Smooth muscle cell of the brain vasculature (primary cell): Measurements from ENCODE around the gene EPHB6.

Experiments used
- DNase-seq: peaks from one replicate; pipeline ENCODE4 v3.0.0-alpha.2; 2012; ENCODE audit warnings: low read depth, low spot score

The EPHB6 gene

DNA sequence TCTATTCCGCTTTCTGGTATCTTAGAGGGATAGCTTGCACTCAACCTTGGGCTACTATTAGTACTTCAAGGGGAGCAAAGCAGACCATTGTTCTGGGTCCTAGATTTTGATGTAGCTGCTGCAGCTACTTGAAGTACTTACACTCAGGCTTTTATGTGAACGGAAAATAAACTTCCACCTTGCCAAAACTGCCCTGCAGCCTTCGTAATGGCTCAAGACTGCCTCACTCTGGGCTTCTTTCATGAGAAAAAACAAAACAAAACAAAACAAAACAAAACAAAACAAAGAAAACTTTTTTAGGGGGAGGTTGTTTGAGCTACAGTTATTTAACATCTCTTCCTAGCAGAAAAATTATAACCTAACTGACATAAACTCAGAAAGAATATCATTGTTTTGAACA lies 19.4 kb upstream of the EPHB6 start:
- no peak for DNase-seq

DNA sequence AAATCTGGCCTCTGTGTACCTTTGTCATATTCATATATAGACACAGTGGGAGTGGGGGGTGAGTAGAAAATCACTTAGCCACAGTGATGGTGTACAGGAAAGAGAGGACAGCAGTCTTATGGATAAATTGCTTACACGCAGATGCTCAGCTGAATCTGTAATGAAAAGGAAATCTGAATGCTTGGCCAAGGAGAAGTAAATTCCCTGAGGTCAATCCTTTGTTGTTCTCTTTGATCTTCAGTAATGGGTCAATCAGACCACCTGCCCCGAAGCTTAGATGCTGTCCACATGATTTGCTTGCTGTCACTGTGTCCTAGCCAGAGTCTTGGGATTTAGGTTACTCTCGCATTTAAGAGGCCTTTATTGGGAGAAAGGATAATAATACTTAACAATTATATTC lies 18.4 kb upstream of the EPHB6 start:
- DNase-seq = no peak

DNA sequence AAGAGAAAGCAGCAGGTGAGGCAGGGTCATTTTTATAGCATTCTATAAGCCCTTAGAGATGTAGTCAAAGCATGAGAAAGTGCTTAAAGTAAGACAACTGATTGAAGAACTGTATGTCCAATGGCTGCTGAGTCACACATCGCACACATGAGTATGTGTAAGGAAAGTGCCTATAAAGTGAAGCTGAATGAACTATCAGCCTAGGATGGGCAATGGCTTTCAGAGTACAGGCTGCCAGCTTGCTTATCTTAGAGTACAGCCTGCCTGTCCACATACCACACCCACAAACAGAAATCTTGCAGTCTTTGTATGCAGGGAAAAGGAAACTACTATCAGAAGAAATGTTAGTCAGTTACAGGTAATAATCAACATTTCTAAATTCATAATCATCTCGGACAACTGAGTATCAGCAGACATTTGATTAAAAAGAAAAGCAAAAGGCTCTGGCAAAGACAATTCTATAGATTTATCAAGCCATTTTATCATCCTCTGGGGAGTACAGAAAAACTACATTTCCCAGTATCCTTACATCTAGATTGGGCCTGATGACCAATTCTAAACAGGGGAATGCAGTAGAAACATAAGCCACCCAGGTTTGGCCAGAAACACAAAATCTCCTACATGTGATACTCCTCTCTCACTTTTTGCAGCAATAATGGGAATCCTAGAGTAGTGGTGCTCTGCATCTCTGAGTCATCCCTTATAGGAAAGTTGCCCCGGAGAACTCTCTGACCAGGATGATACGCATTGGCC lies 16.2 kb upstream of the EPHB6 start:
- DNase-seq = no peak

DNA sequence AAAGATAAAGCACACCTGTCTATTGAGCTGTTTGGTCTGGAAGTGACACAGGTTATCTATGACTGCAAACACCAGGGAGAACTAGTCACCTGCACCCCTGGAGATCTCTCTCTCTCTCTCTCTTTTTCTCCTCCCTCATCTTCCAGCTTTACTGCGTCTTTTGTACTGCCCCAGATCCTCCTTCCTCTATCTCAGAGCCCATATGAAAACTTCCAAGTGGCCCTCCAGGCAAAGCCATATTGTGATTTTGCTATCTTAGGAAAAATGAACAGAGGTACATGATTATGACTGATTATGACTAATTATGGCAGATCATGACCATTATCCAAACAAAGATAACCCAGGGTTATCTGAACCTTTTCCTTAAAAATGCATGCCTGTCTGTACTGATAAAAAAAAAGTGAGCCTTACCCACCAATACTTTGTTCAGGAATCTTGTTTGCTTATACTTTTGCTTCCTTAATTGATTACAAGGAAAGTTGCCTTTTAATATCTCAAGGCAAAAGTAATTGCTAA lies 12.6 kb upstream of the EPHB6 start:
- DNase-seq = no peak

DNA sequence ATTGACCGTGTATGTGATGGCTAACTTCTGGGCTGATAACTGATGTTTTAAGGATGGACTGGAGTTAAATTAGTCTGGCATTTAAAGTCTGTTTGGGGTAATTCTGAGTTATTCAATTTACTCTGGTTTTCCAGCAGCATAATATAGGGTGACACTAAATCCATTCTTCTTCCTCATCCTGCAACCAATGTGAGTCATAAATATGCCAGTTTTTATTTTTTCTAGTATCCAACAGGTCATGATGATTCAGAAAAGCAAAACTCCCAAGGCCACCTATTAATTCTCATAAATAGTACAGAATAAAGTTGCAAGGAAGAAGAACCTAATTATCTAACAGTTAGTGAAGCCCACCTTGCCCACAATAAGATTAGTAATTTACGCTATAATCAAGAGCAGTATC lies 7.5 kb upstream of the EPHB6 start:
- DNase-seq = no peak

DNA sequence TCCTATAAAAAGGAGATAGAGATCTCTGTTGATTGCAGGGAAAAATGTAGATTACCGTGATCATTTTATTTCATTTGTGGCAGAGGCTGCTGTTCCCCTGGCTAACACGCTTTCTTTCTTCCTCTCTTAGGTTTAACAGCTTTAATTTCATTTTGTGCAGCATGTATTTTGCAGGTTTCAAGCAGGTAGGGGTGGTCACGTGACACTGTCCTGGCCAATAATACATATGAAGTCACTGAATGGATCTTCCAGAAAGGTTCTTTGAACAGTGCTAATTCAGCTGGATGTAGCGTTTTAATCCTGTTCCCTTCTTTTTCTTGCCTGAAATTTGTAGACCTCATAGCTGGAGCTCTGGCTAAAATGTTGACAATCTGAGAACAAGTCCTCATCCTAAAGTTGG lies 3.6 kb upstream of the EPHB6 start:
- no peak for DNase-seq

DNA sequence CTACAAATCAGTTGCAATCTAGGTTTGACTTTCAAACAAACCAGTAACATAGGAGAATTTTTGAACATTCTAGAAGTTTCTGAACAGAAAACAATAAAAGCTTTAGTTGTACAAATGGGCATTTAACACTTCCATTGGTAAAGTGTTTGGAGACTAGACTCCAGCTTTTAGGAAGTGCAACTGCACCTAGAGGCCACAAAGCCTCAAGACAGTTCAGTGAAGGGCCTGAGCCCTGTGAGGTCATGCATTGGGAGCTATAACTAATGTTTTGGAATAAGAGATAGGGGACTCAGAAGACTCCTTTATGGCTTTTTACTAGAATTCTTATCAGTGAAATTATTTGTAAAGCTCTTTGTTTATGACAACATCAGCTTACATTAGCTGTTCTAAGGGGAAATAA lies 3.0 kb upstream of the EPHB6 start:
- DNase-seq = no peak

DNA sequence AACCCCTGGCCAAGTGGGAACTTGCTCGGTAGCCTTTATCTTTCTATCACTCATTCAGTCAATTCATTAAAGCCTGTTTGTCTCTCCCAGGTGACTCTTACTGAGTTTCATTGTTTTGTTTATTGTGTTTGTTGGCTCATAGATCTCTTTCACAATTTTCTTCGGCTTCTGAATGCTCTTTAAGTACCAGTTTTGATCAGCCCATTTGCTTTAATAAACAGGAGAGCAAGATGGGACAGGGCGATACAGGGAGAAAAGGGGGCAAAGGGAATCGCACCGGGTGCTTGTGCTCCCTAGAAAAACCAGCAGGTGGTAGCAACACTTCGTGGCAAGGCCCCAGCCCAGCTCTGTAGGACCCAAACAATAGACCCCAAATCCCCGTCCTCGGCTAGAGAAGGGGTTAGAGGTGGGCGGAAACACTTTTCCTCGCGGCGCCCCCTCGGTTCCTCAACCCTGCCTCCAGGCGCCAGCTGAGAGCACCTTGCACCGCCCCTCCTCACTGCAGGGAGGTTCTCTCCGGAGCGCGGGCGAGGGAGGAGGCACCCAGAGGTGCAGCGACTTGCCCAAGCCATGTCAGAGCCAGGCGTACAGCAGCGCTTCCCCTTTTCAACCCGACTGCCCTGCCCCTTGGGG lies 1.0 kb upstream of the EPHB6 start:
- peak; percentile 7 for DNase-seq

DNA sequence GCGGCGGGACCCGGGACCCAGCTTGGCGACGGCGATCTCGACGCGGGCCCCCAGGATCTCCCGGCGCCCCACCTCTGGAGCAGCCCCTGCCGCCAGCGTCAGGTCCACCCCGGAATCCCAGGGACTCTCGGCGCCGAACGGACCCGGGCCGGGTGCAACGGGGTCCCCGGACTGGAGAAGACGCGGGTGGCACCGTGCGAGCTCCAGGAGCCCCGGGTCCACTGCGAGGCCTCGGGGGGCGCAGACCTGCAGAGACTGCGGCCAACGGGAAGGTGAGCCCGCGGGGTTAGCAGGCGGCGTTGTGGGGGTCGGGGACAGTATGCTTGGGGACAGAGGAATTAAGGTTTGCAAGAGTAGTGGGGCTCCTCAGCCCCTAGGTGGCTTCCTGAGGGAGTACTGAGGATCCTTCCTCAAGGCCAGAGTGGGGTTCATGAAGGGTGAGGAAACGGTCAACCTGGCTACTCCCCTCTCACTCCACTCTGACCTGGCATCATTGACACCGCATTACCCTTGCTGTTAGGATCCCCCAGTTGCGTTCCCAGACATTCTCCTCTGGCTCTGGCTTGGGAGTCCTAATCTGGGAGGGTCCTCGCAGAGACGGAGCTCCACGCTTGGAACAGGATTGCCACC lies 353 bp downstream of the EPHB6 start:
- no peak for DNase-seq

DNA sequence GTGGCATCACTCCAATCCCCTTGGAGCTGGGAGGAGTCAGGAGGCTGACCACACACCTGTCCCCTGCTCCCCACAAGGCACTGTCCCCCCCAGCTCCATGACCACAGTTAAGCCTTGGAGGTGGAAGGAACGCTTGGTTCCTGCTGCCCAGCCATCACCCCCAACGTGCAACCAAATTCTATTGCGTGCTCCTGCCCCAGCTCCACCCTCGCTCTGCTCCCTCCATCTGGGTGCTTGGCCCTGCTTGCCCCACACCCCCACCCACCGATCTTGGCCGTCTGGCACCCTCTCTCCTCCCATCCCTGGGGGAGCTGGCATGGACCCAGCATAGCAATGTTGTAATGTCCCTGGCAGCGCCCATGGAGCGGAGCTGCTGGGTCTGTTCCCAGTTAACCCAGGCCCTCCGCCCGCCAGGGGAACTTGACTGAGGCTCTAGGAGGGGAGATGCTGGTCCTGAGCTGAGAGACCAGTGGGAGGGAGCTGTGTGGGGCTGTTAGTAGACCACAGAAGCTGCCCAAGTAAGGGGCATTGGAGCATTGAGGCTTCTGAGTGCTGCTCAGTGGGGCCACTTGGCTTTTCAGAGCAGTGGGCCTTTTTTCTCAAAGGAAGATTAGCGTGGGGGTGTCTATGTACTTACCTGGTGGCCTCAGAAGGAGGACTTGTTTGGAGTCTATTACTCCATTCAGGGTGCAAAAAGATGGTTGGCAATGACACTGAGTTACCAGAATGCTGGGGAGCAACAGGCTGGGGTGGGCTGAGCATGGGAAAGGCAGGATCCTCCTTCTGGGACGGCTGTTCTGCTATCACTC lies 1.1 kb downstream of the EPHB6 start:
- DNase-seq = no peak

DNA sequence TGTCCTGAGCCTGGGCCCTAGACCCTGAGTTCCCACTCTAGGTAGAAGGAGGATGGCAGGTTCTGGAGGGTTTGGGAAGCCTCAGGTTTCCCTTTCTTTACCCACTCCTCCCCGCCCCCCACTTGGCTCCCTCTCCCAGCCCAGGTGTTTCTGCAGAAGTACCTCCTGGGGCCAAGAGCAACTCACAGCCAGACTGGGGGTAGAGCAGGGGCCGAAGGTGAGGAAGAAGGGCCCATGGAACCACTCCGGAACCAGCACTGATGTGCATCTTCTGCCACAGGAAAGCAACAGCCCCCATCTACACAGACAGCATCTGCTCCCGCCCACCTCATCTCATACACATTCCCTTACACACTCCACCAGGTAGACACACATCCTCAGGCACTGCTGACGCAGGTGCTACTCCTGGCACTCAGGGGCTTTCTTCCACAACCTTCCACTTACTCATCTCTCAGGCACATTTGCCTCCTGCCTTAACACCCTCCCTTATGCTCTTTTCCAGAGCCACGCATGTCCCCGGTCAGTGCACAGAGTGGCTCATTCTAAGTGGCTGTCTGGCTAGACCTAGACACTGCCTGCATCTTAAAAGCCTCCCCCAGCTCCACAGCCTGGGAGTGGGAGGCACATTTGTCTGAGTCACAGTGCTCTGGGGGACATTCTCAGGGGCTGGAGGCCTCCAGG lies 1.8 kb downstream of the EPHB6 start:
- no peak for DNase-seq

DNA sequence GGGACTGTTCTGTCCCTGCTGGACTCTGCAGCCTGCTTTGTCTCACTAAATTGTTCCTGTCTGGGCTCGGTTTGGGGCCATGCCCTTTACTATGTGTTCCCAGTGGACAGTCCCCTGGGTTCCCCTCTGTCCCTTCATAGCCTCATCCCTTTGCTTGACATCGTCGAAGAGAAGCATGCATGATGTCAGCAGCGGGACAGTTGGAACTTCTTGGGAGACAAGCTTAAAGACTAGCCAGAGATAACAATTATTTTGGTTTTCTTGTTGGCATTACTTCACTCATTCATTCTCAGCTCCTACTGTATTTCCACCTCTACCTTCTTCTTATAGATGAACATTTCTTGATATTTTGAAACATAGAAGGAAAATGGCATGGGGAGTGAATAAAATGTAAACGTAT lies 2.7 kb downstream of the EPHB6 start:
- DNase-seq = no peak

DNA sequence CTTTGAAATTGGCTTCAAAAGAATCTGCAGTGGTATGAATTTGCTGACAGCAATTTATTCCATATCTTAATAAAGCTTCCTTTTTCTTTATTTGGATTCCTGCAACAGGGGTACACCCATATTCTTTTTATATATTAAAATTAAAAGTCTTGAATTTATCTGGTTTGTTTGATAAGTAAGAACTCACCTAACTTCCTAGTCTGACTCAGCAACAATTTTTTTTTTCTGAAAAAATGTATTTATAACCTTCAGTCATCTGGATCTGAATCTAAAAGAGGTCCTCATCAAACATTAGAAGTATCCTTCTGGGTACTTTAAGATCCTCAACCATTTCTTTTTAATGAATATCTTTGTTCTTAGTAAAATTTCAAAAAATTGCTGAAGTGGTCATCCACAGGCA lies 4.5 kb downstream of the EPHB6 start:
- DNase-seq = no peak

DNA sequence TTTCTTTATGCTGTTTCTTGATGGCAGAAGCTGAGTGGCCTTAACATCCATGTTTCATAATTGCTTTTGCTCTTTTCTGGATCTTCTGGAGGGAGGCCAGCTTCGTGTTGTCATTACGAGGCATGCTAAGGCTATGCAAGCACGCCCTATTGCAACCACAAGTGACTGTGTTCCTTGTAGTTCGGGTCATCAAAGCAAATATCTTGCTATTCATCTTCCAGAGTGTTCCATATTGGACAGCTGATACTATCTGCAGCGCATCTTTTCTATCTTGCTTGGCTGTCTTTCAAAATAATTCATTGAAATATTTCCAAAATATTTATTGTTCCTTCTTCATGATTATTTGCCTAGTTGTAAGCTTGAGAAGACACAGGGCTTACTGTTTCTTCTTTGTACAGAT lies 5.0 kb downstream of the EPHB6 start:
- DNase-seq = peak; percentile 10

DNA sequence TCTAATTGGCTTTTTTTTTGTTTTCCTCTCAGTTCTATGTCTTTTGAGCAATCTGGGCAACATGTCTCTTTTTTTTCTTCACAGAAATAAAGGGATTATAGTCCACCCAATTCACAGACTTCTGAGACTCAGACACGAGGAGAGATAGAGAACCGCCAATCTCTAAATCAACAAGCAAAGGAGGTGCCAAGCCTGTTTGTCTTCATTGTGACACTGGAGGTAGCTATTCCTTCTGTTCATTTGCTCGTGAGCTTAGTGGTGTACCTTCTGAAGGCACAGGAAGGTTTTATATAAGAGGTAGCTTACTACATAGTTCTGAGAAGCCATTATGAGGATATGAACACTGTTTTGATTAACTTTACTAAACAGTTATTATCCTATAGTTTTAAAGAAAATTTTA lies 6.1 kb downstream of the EPHB6 start:
- DNase-seq = no peak

DNA sequence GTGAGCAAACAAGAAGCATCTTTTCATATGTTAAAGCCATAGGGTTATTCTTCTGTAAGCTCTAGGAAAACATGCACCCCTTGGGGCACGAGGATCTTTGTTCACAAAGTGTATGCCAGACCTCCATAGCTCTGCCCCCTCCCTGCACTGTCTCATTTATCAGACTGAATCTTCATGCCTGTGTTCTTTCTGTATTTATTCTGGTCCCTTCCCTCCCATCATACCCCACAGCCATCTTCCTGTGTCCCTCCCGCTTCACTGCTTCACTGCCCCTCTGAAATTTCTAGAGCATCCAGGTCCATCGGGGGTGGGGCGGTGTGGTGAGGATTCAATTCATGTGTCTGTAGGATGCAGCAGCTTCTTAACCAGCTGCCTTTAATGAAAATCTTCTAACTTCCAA lies 7.5 kb downstream of the EPHB6 start:
- DNase-seq = no peak

DNA sequence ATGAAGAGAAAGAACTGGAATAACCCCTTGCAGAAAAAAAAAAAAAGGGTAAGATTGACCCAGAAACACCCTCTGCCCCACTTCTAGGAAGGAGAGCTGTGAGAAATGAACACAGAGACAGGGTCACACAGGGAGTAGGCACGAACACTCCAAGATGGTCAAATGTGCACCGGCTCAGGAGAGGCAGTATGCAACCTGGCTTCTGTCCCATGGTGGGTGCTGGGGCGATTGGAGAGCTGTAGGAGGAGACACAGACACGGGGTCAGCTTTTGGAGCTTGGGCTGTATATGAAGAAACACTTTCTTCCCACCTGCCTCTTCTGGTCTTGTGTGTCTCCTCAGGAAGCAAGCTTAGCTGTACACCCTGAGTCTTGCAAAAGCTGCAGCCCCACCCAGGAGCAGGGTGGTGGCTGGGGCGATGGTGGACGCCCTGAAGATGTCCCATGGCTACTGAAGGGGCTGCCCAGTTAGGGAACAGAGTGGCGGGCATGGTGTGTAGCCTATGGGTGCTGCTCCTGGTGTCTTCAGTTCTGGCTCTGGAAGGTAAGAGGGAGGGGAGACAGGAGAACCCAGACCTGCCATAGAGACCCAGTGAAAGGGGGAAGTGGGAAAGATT lies 8.0 kb downstream of the EPHB6 start:
- no peak for DNase-seq

DNA sequence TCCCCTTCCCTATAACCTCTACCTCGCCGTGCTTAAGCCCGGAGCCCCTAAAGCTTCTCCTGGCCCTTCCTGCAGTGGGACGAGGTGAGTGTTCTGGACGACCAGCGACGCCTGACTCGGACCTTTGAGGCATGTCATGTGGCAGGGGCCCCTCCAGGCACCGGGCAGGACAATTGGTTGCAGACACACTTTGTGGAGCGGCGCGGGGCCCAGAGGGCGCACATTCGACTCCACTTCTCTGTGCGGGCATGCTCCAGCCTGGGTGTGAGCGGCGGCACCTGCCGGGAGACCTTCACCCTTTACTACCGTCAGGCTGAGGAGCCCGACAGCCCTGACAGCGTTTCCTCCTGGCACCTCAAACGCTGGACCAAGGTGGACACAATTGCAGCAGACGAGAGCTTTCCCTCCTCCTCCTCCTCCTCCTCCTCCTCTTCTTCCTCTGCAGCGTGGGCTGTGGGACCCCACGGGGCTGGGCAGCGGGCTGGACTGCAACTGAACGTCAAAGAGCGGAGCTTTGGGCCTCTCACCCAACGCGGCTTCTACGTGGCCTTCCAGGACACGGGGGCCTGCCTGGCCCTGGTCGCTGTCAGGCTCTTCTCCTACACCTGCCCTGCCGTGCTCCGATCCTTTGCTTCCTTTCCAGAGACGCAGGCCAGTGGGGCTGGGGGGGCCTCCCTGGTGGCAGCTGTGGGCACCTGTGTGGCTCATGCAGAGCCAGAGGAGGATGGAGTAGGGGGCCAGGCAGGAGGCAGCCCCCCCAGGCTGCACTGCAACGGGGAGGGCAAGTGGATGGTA lies 9.2 kb downstream of the EPHB6 start:
- no peak for DNase-seq

DNA sequence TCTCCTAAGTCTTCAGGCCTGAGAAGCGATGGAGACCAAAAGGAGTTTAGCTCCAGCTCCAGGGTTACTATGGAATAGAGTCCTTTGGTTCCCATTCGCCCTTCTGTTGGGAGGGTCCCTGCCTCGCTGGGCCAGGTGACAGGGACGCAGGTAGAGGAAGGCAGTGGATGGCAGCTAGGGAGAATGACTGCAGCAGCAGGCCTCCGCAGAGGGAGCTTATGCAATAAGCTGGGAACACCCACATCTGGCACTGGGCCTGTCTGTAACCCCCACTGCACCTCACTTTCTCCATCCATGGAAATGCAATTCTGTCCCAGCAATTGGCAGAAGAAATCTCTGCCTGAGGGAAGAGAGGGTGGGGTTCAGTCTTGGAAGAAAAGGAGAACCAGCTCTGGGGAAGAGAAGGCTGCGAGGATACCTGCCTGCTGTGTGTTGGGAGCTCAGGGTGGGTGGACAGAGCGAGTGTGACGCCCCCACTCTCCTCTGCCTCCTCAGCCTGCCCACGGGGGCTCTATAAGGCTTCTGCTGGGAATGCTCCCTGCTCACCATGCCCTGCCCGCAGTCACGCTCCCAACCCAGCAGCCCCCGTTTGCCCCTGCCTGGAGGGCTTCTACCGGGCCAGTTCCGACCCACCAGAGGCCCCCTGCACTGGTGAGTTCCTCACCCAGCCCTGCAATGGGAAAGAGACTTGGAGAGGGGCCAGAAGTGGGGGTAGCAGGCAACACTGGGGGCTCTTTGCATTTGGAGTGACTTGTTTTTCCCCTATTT lies 10.3 kb downstream of the EPHB6 start:
- DNase-seq = no peak

DNA sequence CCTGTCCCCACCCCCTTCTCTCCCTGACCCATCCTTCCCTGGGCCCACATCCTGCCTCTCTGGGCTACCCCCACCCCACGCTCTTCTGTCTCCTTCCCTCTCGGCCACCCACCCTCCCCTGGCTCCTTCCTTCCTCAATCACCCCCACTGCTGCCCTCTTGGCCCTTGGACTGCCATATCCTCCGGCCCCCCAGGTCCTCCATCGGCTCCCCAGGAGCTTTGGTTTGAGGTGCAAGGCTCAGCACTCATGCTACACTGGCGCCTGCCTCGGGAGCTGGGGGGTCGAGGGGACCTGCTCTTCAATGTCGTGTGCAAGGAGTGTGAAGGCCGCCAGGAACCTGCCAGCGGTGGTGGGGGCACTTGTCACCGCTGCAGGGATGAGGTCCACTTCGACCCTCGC lies 10.9 kb downstream of the EPHB6 start:
- DNase-seq = no peak
